Keratinocyte (primary cell): ENCODE data around the gene TAGLN3.

Source experiments
- EZH2 ChIP-seq: IDR thresholded peaks from one replicate; pipeline ENCODE4 v1.6.1; 2012; ENCODE audit warnings: inconsistent platforms, mild to moderate bottlenecking, low read length, moderate library complexity
- TF ChIP-seq, protein P1 (sequence below), 3 experiments: IDR thresholded peaks in 1 of 3; conservative IDR thresholded peaks in 1 of 3; optimal IDR thresholded peaks in 1 of 3; 2 replicates in 2 of 3; 3 replicates in 1 of 3; pipeline versions ENCODE3 to v1.5.1; 2011; ENCODE audit warnings: low read length in 3 of 3, mild to moderate bottlenecking in 3 of 3, moderate library complexity in 2 of 3, control low read depth in 1 of 3, inconsistent platforms in 1 of 3; ENCODE audit not compliant: insufficient read depth in 2 of 3; ENCODE audit errors: extremely low read depth in 1 of 3

DNA sequence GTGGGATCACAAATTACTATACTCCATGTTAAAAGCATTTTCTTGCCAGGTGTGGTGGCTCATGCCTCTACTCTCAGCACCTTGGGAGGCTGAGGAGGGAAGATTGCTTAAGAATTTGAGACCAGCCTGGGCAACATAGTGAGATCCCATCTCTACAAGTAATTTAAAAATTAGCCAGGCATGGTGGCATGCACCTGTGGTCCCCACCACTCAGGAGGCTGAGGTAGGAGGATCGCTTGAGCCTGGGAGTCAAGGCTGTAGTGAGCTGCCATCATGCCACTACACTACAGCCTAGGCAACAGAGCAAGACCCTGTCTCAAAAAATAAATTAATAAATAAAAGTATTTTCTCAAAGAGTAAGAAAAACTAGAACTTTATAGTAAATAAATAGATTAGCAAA, 42.8 kb upstream of the TAGLN3 start:
- TF ChIP-seq, protein P1, sequence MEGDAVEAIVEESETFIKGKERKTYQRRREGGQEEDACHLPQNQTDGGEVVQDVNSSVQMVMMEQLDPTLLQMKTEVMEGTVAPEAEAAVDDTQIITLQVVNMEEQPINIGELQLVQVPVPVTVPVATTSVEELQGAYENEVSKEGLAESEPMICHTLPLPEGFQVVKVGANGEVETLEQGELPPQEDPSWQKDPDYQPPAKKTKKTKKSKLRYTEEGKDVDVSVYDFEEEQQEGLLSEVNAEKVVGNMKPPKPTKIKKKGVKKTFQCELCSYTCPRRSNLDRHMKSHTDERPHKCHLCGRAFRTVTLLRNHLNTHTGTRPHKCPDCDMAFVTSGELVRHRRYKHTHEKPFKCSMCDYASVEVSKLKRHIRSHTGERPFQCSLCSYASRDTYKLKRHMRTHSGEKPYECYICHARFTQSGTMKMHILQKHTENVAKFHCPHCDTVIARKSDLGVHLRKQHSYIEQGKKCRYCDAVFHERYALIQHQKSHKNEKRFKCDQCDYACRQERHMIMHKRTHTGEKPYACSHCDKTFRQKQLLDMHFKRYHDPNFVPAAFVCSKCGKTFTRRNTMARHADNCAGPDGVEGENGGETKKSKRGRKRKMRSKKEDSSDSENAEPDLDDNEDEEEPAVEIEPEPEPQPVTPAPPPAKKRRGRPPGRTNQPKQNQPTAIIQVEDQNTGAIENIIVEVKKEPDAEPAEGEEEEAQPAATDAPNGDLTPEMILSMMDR (optimal IDR thresholded peaks at IDR 0.05 in 1 of 3, IDR thresholded peaks at IDR 0.05 in 1 of 3, conservative IDR thresholded peaks at IDR 0.05 in 1 of 3; ENCODE audit: extremely low read depth in 1 of 3, insufficient read depth in 2 of 3, low read length in 3 of 3) = no peak
- TF ChIP-seq EZH2 = no peak
